Activated naive CD8-positive, alpha-beta T cell treated with anti-CD3 and anti-CD28 coated beads, Interleukin-2, amount 50 U/mL, for 16 hours (primary cell): ENCODE results near the gene DLEC1.
A peak's percentile ranks its signal among the peaks of the same experiment; 100 is the strongest.

Experiments
- DNase-seq: peaks from one replicate; pipeline ENCODE4 v3.0.0-alpha.2; 2020; ENCODE audit warnings: low read depth, low spot score

Gene DLEC1, protein sequence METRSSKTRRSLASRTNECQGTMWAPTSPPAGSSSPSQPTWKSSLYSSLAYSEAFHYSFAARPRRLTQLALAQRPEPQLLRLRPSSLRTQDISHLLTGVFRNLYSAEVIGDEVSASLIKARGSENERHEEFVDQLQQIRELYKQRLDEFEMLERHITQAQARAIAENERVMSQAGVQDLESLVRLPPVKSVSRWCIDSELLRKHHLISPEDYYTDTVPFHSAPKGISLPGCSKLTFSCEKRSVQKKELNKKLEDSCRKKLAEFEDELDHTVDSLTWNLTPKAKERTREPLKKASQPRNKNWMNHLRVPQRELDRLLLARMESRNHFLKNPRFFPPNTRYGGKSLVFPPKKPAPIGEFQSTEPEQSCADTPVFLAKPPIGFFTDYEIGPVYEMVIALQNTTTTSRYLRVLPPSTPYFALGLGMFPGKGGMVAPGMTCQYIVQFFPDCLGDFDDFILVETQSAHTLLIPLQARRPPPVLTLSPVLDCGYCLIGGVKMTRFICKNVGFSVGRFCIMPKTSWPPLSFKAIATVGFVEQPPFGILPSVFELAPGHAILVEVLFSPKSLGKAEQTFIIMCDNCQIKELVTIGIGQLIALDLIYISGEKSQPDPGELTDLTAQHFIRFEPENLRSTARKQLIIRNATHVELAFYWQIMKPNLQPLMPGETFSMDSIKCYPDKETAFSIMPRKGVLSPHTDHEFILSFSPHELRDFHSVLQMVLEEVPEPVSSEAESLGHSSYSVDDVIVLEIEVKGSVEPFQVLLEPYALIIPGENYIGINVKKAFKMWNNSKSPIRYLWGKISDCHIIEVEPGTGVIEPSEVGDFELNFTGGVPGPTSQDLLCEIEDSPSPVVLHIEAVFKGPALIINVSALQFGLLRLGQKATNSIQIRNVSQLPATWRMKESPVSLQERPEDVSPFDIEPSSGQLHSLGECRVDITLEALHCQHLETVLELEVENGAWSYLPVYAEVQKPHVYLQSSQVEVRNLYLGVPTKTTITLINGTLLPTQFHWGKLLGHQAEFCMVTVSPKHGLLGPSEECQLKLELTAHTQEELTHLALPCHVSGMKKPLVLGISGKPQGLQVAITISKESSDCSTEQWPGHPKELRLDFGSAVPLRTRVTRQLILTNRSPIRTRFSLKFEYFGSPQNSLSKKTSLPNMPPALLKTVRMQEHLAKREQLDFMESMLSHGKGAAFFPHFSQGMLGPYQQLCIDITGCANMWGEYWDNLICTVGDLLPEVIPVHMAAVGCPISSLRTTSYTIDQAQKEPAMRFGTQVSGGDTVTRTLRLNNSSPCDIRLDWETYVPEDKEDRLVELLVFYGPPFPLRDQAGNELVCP (N-terminal part only)

DNA sequence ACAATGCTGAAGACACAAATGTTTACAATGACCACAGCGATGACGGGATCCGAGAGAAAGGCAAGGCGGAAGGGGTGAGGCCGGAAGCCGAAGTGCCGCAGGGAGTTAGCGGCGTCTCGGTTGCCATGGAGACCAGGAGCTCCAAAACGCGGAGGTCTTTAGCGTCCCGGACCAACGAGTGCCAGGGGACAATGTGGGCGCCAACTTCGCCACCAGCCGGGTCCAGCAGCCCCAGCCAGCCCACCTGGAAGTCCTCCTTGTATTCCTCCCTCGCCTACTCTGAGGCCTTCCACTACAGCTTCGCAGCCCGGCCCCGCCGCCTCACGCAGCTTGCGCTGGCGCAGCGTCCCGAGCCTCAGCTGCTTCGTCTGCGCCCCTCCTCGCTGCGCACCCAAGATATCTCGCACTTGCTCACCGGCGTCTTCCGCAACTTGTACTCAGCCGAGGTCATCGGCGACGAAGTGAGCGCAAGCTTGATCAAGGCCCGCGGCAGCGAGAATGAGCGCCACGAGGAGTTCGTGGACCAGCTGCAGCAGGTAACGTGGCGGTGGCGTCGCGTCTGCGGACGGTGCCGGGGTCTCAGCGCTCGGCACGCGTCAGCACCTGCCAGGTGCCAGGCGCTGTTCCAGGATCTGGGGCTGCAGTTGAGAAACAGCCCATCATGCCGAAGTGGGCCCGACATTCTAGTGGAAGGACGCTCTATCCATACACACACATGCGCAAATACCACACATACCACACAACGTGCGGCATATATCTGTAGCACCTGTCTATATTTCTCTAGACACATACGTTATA, at the start of gene DLEC1:
Gene DLEC1, plus strand, starts transcription at position 108 of the 798 bp plus-strand sequence. Its CDS starts 18 bp downstream, at position 126.
- DNase-seq: peak; percentile 41

DNA sequence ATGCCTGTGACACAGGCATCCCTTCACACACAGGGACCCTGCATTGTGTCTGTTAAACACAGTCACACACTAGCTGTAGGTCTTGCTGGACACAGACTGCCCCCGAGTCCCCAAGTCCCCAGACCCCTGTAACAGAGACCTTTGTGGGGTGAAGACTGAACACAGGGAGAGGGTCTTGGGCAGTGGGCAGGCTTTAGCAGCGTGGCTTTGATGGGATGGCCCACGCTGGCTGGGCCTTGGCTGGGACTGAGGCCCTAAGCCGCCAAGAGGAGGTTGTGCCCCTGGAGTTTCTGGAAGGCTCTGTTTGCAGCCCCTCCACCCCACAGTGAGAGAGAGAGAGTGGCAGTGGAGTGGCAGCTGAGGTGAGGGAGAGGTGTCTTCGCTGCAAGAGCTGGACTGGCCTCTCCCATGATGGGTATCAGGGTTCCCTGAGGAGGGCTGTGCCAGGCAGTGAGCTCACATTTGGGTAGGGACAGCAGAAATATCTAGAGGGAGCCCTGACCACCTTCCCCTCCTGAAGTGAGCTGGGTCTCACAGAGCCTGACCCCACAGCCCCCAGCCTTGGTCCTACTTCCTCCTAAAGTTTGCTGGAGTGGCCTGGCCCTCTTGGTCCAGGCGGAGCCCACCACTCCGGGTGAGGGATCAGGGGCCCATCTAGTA, 49.1 kb upstream of the DLEC1 start:
- no peak for DNase-seq

DNA sequence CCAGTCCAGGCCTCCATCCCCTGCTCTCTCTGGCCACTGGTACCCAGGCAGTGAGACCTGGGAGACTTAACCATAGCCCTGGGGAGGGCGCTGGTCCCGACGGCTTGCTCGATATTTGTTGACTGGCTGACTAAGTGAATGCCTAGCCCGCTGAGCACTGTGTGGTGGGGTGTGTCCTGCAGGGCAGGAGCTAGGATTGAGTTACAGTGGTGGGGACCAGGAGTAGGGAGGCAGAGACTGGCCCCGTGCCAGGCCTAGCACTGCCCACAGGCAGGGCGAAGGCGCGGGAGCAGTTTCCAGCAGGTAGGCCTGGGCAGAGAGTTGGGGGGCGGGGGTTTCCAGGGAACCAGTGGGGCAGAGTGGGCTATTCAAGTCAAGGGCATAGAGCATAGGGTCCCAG, 48.5 kb upstream of the DLEC1 start, which contains the start of gene VILL:
Gene VILL, plus strand, starts transcription at position 260 of the 400 bp plus-strand sequence. CDS start 2,887 bp downstream, outside the sequence.
- no peak for DNase-seq

DNA sequence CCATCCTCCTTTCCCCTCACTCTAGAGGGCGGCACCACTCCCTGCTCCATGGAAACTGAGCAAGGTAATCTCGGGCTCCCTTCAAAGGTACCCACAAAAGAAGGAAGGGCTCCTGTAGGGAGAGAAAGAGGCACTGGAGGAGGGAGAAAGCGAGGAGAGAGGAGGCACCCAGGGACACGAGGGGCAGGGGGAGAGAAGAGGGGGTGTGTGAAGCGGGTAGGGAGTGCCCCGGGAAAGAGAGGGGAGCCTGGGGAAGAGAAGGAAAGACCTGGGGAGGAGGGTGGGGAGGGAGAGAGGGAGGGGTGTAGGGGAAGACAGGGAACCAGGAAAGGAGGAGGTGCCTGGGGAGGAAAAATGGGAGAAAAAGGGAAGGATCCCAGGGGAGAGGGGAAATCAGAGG, 47.9 kb upstream of the DLEC1 start:
- DNase-seq: no peak

DNA sequence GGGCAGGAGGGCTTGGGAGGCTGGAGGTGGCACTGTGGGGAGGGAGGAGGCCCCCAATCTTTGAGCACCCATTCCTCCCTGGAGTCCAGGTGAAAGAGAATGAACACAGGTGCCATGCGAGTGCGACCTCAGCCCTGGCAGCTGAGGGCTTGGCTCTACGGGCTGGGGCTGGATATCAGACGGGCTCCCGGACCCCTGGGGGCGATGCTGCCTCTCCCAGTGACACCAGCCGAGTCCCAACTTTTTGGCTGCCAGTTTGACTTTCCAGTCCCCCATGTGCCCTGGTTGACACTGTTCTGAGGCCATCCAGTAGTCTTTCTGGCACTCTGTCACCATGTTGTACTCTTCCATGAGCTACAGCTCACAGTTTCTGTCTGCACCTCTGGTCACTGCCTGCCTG, 47.2 kb upstream of the DLEC1 start:
- no peak for DNase-seq

DNA sequence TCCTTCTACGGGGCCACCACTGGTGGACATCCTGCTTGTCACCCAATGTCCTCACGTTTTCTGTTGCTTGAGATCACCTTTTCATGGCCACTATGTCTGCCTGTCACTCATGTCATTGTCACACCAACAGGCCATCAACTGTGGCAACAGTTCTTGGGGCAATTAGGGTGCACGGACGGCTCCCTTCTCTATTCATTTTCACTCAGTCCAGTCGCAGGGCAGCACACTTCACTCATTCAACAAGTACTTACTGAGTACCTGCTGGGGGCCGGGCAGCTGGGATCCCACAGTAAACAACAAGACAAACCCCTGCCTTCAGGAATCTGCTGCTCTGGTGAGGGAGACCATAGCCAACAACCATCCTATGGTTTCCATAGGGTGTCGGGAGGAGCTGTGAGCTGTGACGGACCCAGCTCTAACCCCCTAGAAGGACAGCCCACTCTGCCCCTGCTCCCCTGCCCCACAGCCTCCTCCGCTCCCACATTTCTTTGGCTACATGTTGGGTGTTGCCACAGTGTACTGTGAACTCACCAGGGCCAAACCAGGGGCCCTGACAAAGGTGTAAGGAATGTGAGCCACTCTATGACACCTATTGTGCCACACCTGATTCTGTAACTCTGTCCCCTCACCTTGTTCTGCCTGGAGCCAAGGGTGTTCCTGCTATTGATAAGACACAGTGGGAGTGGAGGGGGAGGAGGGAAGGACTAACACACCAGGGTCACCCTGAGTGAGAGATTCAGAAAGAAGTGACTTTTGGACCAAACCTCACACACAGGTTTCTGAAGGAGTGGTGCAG, 46.5 kb upstream of the DLEC1 start:
- no peak for DNase-seq

DNA sequence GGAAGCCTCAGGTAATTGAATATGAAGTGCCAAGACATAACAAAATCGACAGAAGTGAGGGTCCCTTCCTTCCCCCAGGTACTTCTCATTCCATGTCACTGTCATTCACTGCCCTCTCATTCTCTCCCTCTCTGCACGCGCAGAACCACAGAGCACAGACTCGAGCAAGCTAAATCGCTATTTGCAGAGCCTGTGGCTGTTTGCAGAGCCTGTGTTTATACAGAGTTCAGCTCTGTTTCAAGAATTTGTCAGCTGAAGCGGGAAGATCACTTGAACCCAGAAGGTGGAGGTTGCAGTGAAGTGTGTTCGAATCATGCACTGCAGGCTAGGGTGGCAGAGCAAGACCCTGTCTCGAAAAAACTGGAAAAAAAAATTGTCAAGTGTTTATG, 45.9 kb upstream of the DLEC1 start:
- no peak for DNase-seq

DNA sequence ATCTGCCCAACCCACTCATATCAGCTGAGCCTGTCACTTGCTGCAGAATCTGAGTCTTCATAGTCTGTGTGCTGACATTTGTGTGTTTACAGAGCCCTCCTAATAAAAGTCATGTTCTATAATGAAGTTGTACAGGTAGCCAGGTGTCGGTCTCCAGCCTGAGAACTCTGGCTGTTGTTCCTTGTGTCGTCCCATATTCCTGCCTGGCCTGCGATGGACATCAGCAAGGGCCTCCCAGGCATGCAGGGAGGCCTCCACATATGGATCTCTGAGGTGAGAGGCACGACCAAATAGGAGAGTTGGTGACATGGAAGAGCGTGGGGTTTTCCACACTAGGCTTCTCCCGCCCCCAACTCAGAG, 45.6 kb upstream of the DLEC1 start:
- DNase-seq: no peak

DNA sequence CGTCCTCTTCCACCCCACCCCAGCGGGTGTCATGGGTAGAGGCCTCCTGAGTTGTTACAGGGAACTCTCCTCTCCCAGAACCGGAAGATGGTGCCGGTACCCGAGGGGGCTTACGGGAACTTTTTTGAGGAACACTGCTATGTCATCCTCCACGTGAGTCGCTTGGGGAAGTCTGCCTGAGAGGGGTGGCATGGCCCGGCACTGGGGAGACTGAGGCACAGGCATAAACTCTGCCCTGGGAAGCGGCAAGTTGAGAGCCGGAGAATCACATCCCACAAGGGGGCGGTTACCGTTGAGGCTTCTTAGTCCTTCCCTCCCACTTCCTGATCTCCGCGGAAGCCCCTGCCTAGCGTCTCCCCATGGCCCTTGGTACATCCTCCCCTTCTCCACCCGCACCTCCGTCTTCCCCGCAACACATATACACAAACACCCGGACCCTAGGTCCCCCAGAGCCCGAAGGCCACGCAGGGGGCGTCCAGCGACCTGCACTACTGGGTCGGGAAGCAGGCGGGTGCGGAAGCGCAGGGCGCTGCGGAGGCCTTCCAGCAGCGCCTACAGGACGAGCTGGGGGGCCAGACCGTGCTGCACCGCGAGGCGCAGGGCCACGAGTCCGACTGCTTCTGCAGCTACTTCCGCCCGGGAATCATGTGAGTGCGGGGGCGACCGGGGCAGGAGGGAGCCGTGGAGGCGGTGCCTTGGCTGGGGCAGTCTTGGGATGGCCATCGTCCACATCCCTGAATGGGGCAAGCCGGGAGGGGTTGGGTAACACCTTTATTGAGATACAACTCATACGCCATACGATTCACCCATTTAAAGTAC, 45.0 kb upstream of the DLEC1 start:
- peak; percentile 40 for DNase-seq

DNA sequence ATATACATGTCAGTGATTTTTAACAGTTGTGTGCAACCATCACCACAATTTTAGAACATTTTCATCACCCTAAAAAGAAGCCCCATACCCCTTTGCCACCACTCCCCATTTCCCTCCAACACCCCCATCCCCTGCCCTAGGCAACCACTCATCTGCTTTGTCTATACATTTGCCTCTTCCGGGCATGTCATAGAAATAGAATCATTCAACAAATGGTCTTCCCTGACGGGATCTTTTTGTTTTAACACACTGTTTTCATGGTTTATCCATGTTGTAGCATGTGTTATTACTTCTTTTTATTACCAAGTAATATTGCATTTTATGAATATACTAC, 44.4 kb upstream of the DLEC1 start:
- DNase-seq: no peak

DNA sequence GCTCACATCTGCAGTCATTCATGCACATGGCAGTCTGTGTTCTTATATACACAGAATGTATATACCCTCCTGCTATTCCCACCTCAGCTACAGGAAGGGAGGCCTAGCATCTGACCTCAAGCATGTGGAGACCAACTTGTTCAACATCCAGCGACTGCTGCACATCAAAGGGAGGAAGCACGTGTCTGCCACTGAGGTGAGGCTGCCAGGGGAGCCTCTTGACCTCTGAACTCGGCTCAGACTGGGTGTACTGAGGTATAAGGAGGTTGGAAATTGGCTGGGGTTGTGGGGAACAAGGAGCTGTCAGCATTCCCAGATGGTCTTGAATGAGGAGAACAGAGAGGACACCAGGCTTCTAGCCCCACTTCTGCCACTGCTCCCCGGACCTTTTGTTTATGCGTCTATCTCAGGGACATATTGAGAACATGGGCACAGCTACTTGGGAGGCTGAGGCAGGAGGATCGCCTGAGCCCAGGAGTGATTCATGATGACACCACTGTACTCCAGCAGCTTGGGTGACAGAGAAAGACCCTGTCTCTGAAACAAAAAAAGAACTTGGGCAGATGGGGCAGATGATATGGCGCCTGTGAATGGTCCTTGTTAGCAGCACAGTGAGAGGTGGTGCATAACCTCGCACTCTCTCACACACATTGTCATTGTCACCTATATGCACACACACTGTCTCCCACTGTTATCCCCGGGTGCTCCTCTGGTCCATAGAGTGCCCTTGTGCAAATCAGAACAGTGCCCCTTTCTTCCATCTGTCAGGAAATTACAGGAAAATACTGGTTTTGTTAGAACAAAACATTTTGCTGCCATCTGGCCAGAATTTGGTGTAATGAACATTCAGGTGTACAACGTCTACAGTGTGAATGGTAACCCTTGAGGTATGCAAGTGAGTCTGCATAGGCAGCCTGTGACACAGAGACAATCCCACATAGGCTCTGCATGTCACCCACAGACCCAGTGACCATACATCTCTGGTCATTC, 43.1 kb upstream of the DLEC1 start:
- no peak for DNase-seq

DNA sequence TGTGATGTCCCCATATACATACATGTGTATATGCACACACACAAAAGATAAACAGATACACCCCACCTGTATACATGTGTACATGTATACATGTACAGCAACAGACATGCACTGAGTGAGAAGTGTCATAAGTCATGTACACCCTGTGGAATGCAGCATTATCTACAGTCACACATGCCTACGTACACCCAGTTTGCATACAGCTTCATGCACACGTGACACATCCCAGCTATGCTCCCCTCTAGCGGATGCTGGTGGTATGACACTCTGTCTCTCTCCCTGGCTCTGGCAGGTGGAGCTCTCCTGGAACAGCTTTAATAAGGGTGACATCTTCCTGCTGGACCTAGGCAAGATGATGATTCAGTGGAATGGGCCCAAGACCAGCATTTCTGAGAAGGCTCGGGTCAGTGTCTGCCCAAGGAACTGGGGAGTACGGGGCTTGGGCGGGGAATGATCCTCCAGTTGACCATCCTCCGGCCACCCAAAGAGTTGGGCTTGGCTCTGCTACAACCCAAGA, 42.2 kb upstream of the DLEC1 start:
- peak; percentile 55 for DNase-seq

DNA sequence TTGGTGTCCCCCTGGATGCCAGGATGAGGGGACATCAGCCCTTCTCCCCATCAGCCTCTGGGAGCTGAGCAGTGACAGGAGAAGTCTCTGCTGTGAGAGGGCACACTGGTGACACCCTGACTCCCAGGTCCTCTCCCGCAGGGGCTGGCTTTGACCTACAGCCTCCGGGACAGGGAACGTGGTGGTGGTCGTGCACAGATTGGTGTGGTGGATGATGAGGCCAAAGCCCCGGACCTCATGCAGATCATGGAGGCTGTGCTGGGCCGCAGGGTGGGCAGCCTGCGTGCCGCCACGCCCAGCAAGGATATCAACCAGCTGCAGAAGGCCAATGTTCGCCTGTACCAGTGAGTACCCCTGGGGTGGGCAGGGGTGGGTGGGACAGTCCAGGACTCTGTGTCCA, 41.7 kb upstream of the DLEC1 start:
- no peak for DNase-seq

DNA sequence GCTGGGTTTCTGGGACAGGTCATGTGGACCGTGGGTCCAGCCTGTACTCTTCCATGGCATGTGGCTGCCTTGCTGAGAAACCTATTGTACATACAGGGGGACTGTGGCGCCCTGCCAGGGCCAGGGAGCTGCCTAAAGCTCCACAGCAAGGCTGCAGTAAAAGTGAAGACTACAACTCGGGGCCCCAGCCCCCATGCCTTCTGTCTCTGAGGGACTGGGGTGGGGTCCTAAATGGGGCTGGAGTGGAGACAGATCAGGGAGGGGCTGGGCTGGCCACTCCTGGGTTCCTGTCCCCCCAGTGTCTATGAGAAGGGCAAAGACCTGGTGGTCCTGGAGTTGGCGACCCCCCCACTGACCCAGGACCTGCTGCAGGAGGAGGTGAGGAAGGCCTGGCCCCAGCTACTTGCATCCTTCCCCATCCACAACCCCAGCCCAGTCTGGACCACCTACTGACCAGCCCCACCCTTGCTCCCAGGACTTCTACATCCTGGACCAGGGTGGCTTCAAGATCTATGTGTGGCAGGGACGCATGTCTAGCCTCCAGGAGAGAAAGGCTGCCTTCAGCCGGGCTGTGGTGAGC, 41.1 kb upstream of the DLEC1 start:
- no peak for DNase-seq

DNA sequence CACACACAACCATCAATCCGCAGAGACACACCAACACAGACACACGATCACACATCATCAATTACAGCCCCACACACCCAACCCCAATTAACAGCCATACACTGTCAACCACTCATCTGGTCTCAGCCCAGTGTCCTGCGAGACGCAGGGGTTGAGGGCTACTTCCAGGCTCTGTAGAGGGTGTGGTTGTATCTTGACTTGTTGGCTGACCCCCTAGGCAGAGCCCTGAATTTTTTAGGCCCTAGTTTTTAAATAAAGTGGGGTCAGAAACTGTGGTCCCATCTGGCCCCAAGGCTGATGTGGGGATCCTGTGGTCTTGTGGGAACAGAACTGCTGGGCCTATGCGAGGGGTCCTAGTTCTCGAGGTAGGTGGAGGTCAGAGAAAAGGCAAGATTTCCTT, 39.2 kb upstream of the DLEC1 start:
- DNase-seq: no peak

DNA sequence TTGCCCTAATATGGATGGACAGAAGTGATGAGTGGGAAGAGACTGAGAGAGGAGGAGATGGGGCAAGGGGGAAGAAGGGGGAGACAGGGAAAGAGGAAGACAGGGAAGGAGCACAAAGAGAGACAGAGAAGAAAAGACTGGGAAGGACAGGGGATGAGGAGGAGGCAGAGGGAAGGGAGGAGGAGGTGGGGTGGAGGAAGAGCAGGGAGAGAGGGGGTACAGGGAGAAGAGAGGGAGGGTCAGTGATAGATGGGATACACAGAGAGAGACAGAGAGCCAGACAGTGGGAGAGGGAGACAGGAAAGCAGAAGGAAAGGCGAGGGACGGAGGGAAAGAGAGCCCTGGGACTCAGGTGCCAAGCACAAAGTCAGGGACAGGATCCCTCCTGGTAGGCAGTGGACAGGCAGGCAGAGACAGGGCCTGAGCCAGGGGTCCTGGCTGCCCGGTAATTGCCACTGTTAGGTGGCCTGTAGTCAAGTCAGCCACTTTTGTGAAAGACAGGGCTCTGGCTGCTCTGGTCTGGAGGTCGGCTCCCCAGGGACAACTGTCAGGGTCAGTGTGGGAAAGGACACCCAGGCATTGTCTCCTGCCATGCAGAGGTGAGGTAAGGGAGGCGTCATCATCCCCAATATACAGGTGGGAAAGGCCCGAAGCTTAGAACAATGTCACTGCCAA, 38.6 kb upstream of the DLEC1 start:
- DNase-seq: no peak
